Fibroblast of mammary gland (primary cell): ENCODE data around the gene TGIF1.
"Not testable (repeated sequence)": the region's sequence is repeated elsewhere in the genome, so short reads cannot be mapped to it uniquely, and the experiment has no call there.

ENCODE experiments used
- DNase-seq: peaks from one replicate; pipeline ENCODE4 v3.0.0-alpha.2; 2010; ENCODE audit warnings: low read depth
- H3K4me3 ChIP-seq: 2 replicates; pipeline ENCODE4 v1.5.1; 2011; ENCODE audit warnings: low read depth, mild to moderate bottlenecking, low read length, moderate library complexity; ENCODE audit not compliant: control insufficient read depth
- CTCF ChIP-seq: conservative IDR thresholded peaks from 2 replicates; pipeline ENCODE4 v1.5.1; 2011; ENCODE audit warnings: low read depth, low read length, inconsistent platforms; ENCODE audit not compliant: control insufficient read depth, insufficient read depth

TGIF1 gene

GRCh38 chr18:3409811-3410210, 40.2 kb upstream of the TGIF1 start:
- DNase-seq, result no peak
- no peak overlapping the region for H3K4me3 ChIP-seq
- TF ChIP-seq CTCF, result no peak

- no peak overlapping the region for H3K4me3 ChIP-seq
- no peak for TF ChIP-seq CTCF
- no peak for DNase-seq
Observed at GRCh38 chr18:3410273-3410672, 39.7 kb upstream of the TGIF1 start.

- not testable (repeated sequence) for H3K4me3 ChIP-seq, DNase-seq
Observed at GRCh38 chr18:3410876-3411275, 39.1 kb upstream of the TGIF1 start.

- H3K4me3 ChIP-seq, result peak overlapping the region; percentile 36
- no peak for DNase-seq
- no peak for TF ChIP-seq CTCF
Observed at GRCh38 chr18:3411327-3411726, 38.6 kb upstream of the TGIF1 start.

- no peak for DNase-seq
- peak overlapping the region; percentile 36 for H3K4me3 ChIP-seq
- no peak for TF ChIP-seq CTCF
Observed at GRCh38 chr18:3411854-3412268, 38.1 kb upstream of the TGIF1 start.

- not testable (repeated sequence) for H3K4me3 ChIP-seq, DNase-seq
Observed at GRCh38 chr18:3412528-3412927, 37.4 kb upstream of the TGIF1 start.

- H3K4me3 ChIP-seq, result no peak overlapping the region
- no peak for DNase-seq
- no peak for TF ChIP-seq CTCF
Observed at GRCh38 chr18:3415110-3415509, 34.9 kb upstream of the TGIF1 start.

- DNase-seq, result no peak
- no peak overlapping the region for H3K4me3 ChIP-seq
- TF ChIP-seq CTCF, result no peak
Observed at GRCh38 chr18:3418083-3418482, 31.9 kb upstream of the TGIF1 start.
